Left renal pelvis (tissue), 4 donors: ENCODE measurements around the gene CLIP2. TPM values are rescaled to one million over a fixed set of nuclear protein-coding genes. Genes with fewer than 3 reads are reported as not detected.
"Not testable (repeated sequence)": the region's sequence is repeated elsewhere in the genome, so short reads cannot be mapped to it uniquely, and the experiment has no call there.

Experiments
- DNase-seq, 4 donors: peaks; one replicate each; pipeline ENCODE4 v3.0.0-alpha.2; 2013; ENCODE audit warnings: low read depth in 4 of 4, low spot score in 3 of 4
- polyA plus RNA-seq, 4 donors: library from polyadenylated mRNA; unstranded; fragments of 120-200 nt; gene quantifications; one replicate each; pipeline ENCODE4 v1.2.1, GENCODE V29; 2013; ENCODE audit not compliant: insufficient read length in 4 of 4

CLIP2 gene
- polyA plus RNA-seq, 4 donors: 21.8 to 30.2 (median 26.4) TPM

- DNase-seq: no peak
Observed at GRCh38 chr7:74420006-74420405, 130.8 kb downstream of the CLIP2 start.

DNA sequence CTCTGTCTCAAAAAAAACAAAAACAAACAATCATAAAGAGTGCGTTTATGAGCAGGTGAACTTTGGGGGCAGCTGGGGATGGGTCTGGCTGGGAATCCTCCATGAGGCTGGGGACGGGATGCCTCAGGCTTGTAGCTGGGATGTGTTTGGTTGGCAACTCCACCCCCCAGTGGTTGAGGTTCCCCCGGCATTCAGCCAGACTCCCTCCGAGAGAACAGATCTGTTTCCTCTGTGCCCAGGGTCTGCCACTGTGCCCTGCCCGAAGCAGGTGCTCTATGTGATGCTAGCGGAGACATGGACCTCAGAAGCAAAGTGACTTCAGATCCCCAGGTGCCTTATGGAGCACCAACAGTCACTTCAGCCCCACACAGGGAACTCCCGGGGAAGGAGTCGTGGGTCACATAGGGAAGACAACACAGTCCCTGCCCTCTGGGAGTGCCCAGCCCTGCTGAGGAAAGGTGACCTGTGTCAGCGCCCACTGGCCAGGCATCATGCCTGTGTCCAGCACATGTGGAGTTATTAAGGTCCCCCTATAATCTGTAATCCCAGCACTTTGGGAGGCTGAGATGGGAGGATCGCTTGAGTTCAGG is 135.2 kb downstream of the CLIP2 start:
- DNase-seq: no peak

DNA sequence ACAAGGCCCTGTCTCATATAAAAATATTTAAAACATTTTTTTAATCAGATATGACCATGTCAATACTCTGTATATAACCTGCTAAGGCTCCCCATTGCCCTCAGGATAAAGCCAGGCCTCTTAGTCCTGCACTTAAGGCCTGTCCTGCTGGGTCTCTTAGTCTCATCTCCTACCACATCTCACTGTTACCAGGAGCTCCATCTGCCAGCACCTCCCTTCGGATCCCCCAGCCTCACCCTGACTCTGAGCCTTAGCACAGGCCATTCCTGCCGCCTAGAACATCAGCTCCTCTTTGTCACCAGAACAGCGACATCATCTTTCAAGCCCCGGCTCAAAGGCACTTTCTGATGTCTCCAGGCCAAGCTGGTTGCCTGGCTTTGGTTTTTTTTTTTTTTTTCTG is 138.8 kb downstream of the CLIP2 start:
- no peak for DNase-seq

DNA sequence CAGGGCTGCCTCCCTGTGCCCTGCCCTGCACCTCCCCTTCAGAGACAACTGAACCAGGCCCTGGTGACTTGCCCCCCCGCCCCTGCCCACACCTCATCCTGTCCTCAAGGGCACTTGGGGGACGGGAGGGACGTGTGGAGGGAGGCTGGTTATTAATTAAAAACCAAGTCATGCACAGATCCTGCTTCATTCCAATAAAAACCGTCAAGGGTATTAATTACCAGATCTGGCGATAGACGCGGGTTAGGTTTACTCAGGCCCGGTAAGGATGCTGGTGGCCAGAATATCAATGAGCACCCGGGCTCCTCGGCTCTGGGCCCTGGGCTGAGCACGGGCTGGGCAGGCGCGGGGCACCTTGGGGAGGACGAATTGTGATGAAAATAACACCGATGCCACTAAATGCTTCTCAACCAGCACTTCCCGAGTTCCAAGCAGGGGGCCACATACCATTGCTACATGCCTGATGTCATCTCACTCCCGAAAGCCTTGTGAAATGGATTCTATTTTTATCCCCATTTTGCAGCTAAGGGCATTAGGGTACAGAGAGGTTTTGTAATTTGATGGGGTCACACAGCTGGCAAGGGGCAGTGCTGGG is 140.0 kb downstream of the CLIP2 start:
- peak in 1 of 4 donors; percentile 71 for DNase-seq

DNA sequence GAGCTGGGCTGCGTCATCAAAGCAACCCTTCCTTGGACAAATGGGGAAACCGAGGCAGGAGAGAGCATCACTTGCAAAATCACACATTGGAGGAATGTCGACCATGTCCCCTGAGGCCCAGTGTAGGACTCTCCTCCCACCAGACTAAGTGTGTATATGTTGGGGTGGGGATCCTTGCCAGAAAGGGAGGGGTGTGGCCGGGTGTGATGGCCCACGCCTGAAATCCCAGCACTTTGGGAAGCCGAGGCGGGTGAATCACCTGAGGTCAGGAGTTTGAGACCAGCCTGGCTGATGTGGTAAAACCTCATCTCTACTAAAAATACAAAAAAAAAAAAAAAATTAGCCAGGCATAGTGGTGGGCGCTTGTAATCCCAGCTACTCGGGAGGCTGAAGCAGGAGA is 141.2 kb downstream of the CLIP2 start:
- DNase-seq: not testable (repeated sequence)

DNA sequence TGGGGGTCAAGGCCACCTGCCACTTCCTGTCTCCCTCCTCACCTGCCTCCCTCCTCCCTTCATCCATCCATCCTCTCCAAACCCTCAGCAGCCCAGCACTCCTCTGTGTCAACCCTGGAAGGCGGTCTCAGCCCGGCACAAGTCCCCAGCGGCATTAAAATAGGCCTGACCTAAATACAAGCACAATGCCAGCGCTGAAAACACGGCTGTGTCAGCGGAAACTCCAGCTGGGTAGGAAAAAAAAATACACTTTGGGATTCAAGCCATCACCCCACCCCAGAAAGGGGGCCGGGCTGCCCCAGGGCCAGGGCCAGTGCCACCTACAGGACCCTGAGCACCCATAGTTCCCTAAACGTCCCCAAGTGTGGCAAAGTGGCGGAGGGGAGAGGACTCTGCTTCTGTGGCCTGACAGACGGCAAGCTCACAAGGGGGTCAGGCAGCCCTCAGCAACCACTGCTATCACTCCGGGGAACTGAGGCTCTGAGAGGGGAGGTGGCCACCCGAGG is 141.8 kb downstream of the CLIP2 start:
- DNase-seq: no peak

DNA sequence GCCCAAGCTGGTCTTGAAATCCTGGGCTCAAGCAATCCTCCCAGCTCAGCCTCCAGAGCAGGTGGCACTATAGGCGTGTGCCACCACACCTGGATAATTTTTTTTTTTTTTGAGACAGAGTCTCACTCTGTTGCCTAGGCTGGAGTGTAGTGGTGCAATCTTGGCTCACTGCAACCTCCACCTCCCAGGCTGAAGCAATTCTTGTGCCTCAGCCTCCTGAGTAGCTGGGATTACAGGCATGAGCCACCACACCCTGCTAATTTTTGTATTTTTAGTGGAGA is 148.0 kb downstream of the CLIP2 start:
- DNase-seq: not testable (repeated sequence)

DNA sequence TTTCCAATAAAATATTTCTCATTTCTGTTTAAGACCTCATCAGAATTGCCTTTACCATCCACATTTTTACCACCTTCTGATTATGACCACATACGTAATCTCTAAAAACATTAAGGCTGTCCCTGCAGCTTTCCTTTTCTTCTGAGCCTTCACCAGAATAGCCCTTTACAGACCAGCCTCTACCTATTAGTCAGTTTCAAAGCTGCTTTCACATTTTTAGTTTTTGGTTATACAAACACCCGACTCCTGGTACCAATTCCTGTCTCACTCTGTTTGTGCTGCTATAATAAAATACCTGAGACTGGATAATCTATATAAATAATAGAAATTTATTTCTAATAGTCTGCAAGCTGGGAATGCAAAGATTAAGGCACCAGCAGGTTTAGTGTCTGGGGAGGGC is 149.1 kb downstream of the CLIP2 start:
- no peak for DNase-seq

DNA sequence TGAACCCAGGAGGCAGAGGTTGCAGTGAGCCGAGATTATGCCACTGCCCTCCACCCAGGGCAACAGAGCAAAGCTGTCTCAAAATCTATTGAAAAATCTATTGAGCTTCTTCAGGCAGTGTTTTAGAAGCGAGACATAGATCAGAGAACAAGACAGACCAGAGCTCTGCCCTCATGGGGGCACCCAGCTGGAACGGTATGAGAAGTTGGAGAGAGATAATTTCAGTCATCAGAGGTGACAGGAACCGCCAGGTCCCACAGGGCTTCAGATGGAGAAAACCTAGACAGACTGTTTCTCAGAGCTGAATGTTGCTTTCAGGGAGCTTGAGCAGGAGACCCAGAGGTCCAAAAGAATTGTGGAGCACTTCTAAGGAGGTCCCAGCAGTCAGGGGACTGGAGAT is 150.3 kb downstream of the CLIP2 start:
- no peak for DNase-seq

DNA sequence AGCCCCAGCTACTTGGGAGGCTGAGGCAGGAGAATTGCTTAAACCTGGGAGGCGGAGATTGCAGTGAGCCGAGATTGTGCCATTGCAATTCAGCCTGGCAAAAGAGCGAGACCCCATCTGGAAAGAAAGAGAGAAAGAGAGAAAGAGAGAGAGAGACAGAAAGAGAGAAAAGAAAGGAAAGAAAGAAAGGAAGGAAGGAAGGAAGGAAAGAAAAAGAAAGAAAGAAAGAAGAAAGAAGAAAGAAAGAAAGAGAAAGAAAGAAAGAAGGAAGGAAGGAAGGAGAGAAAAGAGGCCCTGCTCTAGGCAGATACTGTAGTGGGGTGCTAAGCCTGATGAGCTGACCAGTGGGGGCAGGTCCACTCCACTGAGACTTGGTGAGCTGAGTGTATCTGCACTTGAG is 150.9 kb downstream of the CLIP2 start:
- not testable (repeated sequence) for DNase-seq

DNA sequence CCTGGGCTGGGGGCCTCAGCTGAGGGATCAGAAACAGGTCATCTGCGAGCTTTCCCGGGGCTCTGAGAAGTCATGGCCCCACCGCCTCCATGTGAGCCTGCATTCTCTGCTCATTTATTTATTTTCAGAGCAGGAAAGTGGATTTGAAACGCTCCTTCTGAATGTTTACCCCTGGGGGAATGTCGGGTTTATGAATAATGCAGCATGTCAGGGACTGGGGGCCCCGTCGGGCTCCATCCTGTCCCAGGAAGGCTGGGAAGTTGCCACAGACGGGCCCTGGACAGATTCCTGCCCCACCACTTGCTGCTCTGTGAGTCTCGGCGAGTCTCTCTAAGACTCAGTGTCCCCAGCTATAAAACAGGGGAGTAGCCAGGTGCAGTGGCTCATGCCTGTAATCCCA is 152.6 kb downstream of the CLIP2 start:
- DNase-seq: no peak

- DNase-seq: no peak
Observed at GRCh38 chr7:74443543-74444247, 154.5 kb downstream of the CLIP2 start.

DNA sequence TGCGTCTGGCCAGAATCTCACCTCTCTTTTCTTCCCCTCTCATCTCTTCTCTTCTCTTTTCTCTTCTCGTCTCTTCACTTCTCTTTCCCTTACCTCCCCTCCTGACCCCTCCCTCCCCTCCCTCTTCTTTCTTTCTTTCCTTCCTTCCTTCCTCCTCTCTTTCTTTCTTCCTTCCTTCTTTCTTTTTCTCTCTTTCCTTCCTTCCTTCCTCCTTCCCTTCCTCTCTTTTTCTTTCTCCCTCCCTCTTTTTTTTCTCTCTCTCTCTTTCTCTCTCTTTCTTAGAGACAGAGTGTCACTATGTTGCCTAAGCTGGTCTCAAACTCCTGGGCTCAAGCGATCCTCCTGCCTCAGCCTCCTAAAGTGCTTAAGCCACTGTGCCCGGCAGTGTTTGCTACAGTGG is 159.9 kb downstream of the CLIP2 start:
- no peak for DNase-seq

GRCh38 chr7:74449809-74450397 is 160.7 kb downstream of the CLIP2 start:
- no peak for DNase-seq

DNA sequence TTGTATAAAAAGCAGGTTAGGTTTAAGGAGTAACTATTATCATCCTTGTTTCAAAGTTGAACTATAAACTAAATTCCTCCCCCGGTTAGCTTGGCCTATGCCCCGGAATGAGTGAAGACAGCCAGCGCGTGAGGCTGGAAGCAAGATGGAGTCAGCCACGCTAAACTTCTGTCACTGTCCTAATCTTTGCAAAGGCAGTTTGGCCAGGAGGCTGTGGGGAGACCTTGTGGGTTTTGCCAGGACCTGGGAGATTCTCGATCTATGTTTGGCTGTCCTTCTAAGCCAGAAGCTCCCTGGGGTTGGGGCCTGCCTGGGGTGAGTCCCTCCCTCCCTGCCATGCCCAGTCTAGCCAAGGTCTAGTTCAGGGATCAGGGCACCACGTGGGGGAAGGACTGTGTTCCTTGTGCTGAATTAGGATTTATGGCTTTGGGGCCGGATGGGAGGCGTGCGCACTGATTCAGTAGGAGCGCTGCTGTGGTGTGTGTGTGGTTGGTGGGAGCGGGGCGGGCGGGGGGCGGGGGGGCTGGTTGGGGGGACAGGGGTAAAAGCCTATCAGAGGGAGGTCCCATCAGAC is 163.6 kb downstream of the CLIP2 start:
- no peak for DNase-seq

DNA sequence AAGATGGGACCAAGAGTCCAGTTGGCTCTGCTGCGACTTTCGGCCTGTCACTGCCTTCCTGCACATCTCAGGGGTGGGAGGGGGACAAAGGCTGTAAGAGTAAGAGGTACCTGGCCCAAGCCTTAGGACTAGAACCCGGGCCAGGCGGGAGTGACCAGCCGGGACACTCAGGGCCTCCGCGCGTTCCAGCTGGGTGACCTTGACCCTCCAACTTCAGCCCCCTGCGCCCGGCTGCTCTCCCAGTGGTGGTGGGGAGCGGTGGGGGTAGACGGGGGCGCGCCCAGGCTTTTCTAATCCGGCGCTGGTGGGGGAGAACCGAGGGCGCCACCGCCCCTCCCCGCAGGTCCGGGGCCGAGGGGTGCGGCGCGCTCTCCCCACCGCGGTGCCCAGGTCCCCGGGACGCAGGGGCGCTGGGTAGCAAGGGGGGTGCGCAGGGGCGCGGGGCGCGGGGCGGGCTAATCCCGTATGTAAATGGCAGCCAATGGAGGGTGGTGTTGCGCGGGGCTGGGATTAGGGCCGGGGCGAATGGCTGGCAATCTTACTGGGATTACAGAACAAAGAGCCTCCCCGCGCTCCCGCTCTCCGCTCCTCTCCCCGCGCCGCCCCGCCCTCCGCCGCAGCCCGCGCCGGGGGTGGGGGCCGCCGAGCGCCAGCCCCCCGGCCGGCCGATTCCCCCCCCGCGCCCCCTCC is 164.3 kb downstream of the CLIP2 start, which contains the start of gene GTF2IRD1:
GTF2IRD1 (plus strand) TSS at position 585 of the 690 bp plus-strand sequence. CDS start 54,175 bp downstream, outside the sequence.
- no peak for DNase-seq

DNA sequence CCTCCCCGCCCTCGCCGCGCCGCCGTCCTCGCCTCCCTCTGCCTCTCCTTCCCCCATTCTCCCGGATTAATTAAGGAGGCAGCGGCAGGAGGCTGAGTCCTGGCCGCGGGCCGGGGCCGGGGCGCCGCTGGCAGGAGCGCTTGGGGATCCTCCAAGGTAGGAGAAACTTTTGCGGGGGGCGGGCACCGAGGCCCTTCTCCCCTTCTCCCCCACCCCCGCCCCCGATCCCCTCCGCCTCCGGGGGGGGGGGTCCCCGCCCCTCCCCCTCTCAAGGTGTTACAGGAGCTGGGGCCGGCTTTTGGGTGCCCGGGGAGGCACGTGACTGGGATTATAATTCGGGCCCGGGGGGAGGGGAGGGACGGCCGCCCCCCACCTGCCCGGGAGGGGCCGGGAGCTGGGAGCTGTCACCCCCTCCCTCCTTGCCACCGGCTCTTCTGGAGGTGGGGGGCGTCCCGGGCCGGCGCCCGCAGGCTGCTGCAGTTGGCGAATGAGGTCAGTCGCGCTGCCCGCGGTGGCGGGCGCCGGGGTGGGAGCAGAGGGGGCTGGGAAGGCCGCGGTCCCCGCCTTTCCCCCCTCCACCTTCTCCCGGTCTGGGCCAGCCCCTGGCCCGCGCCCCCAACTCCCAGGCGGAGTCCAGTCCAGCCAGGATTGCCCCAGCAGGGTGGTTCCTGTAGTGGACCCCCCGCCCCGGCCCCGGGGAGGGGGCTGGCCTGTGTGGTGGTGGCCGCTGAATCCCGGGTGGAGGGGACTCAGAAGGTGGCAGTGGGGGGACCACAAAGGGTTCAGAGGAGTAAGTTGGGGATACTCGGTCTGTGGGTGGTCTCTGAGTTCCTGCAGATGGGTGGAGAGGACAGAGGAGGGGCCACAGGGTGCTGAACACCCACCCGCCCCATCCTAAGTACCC is 165.1 kb downstream of the CLIP2 start:
- no peak for DNase-seq

DNA sequence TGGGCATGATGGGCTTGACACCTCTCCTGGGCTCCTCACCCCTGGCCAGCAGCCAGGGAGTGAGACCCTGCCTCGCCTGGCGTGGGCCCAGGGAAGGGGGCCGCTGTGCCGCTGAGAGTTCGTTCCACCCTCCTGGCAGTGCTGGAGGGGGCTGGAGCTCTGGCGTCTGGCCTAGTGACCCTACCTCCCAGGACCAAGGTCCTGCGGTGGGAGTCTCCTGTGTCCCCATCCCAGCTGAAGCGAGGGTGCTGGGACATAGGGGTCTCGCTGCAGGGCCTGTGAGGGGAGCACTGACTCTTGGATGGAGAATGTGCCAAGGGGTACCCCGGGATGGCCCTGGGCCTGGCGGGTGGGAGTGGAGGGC is 165.7 kb downstream of the CLIP2 start:
- DNase-seq: no peak

DNA sequence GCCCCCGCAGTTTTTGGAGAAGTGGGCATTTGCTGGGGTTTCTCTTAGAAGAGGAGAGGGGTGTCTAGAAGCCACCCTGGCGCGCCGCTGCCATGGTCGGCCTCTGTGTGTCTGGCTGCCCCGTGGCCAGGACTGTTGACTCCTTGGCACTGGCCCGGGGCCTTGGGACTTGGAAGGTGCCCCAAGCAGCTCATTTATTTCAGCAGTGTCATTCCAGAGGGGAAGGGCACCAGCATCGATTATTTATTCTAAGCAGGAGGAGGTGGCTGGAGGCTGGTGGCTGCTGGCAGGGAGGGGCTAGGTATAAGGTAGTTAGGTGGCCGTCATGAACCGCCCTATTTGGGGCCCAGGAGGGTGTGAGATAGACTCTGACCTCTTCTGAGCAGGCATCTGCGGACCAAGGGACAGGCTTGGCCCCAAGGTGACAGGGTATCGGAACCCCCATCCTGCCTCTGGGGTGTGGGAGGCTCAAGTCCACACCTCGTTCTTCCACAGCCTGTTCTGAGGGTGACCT is 166.1 kb downstream of the CLIP2 start:
- no peak for DNase-seq
